Immature natural killer cell (primary cell): Measurements from ENCODE around the gene MARVELD1. TPM values are rescaled to one million over a fixed set of nuclear protein-coding genes. Genes with fewer than 3 reads are reported as not detected.
A peak's percentile ranks its signal among the peaks of the same experiment; 100 is the strongest.
"Not testable (repeated sequence)": the region's sequence is repeated elsewhere in the genome, so short reads cannot be mapped to it uniquely, and the experiment has no call there.

Experiments used
- DNase-seq, 3 donors: peaks; one replicate each; pipeline ENCODE4 v3.0.0; 2022; ENCODE audit warnings: mixed read lengths in 1 of 3
- H3K27ac Mint-ChIP-seq, 6 donors: one replicate each; pipeline ENCODE4 v1.8.0; 2020; ENCODE audit warnings: mixed read lengths in 6 of 6, mild to moderate bottlenecking in 5 of 6, inconsistent platforms in 4 of 6, moderate library complexity in 3 of 6
- H3K27me3 Mint-ChIP-seq, 3 donors: one replicate each; pipeline ENCODE4 v1.8.0; 2020 to 2021; ENCODE audit warnings: low read depth in 3 of 3, mild to moderate bottlenecking in 3 of 3, mixed read lengths in 3 of 3, moderate library complexity in 3 of 3, inconsistent platforms in 1 of 3
- H3K36me3 Mint-ChIP-seq, 3 donors: one replicate each; pipeline ENCODE4 v1.8.0; 2020; ENCODE audit warnings: mixed read lengths in 3 of 3, inconsistent platforms in 2 of 3, mild to moderate bottlenecking in 2 of 3
- H3K4me1 Mint-ChIP-seq, 2 donors: one replicate each; pipeline ENCODE4 v1.8.0; 2020; ENCODE audit warnings: inconsistent platforms in 2 of 2, mild to moderate bottlenecking in 2 of 2, mixed read lengths in 2 of 2, moderate library complexity in 1 of 2
- H3K4me3 Mint-ChIP-seq, 5 donors: one replicate each; pipeline ENCODE4 v1.8.0; 2020; ENCODE audit warnings: mild to moderate bottlenecking in 5 of 5, mixed read lengths in 5 of 5, inconsistent platforms in 3 of 5, moderate library complexity in 3 of 5
- H3K9me3 Mint-ChIP-seq, 6 donors: one replicate each; pipeline ENCODE4 v1.8.0; 2020; ENCODE audit warnings: mild to moderate bottlenecking in 6 of 6, mixed read lengths in 6 of 6, inconsistent platforms in 4 of 6, moderate library complexity in 3 of 6
- polyA plus RNA-seq, 3 donors: library from polyadenylated mRNA; unstranded; fragments of 300-500 nt; fragmentation: Illumina TruSeq; gene quantifications; one replicate each; pipeline ENCODE4 v1.2.3, GENCODE V29; 2021

The MARVELD1 gene
- polyA plus RNA-seq, result 1 to 10 TPM in 1 of 3 donors, under 1 TPM in 1, not detected in 1; 0.19 to 1.0 TPM

DNA sequence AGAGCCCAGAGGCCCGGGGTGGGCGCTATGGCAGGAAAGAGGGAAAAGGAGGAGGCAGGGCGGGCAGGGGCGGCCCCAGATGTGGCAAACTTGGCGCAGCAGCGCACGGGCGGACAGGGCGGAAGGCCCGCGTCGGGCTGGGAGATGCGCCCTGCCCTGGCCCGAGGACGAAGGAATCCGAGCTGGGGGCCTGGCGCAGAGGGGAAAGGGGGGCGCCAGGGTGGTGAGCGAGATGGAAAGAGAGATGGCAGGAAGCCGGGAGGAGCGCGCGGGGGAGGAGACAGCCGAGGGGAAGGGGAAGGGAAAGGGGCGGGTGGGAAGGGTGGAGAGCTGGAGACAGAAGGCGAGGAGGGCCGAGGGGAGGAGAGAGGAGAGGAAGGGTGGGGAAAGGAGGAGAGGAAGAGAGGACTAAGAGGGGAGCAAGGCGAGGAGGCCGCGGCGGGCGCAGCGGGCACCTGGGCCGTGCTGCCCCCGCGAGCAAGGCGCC is at the start of gene MARVELD1:
MARVELD1 (plus strand) TSS at position 392 of the 487 bp plus-strand sequence. CDS start 147 bp downstream, outside the sequence.
- peaks cover 7 to 17% (median 15%) of the 10 kb centered on the region in 3 donors for H3K27me3 Mint-ChIP-seq
- no peak for DNase-seq
- H3K9me3 Mint-ChIP-seq, result peaks cover 0 to 2% (median 0%) of the 10 kb centered on the region in 6 donors
- H3K4me1 Mint-ChIP-seq, result peaks cover 12 to 16% of the 10 kb centered on the region in 2 donors
- peaks cover 0 to 4% (median 0%) of the 10 kb centered on the region in 3 donors for H3K36me3 Mint-ChIP-seq
- H3K27ac Mint-ChIP-seq, result peak within 1 kb of the TSS in 5 of 6 donors; percentile 1 to 89 (median 81)
- H3K4me3 Mint-ChIP-seq, result peak within 1 kb of the TSS; percentile 89 to 99 (median 97)

DNA sequence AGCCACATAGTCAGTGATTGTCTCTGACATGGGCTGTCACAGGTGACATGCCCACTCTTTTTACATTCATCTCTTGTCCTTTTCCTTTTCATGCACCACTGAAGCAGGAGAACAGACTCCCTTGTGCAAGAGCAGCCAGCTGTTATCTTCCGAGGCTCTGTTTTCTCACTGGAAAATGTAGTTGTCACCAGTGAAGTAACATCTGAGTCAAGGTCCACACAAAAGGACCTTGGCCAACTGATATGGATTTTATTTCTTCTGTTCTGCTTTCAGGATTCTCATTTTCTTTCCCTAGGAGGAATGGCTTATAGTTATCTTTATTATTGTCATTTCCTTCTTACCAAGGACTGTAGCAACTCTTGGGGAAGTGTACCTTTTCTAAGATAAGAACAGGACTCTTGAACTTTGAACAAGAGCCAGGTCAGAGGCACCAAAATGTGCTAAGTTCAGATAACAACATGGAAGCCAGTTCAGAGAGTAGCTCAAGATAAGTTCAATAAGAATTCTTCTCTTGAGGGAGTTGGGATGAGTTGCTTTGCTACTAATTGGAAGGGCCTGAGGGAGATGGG is 49.2 kb upstream of the MARVELD1 start:
- H3K9me3 Mint-ChIP-seq, result no peaks in the 10 kb centered on the region
- peaks cover 0 to 3% (median 2%) of the 10 kb centered on the region in 3 donors for H3K27me3 Mint-ChIP-seq
- H3K4me1 Mint-ChIP-seq, result peaks cover 11 to 14% of the 10 kb centered on the region in 2 donors
- H3K4me3 Mint-ChIP-seq, result no peak overlapping the region
- no peak for DNase-seq
- H3K27ac Mint-ChIP-seq, result peak overlapping the region in 2 of 6 donors; percentile 23 to 37
- H3K36me3 Mint-ChIP-seq, result peaks cover 28 to 43% (median 33%) of the 10 kb centered on the region in 3 donors

DNA sequence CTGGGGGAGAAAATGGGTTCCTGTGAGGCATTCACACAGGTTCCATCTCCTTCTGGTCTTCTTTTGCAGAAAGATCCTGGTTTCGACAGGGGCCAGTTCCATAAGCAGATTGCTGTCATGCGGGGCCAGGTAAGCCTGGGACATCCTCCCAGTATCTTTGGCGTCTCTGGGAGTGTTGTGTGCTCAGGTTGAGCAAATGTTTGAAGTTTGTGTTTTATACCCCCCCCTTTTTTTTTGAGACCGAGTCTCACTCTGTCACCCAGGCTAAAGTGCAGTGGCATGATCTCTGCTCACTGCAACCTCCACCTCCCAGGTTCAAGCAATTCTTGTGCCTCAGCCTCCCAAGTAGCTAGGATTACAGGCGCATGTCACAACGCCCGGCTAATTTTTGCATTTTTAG is 46.5 kb upstream of the MARVELD1 start:
- peaks cover under 1 to 3% (median 2%) of the 10 kb centered on the region in 3 donors for H3K27me3 Mint-ChIP-seq
- H3K9me3 Mint-ChIP-seq, result no peaks in the 10 kb centered on the region
- no peak overlapping the region for H3K4me3 Mint-ChIP-seq
- DNase-seq, result no peak
- no peak overlapping the region for H3K27ac Mint-ChIP-seq
- peaks cover 11 to 12% of the 10 kb centered on the region in 2 donors for H3K4me1 Mint-ChIP-seq
- H3K36me3 Mint-ChIP-seq, result peaks cover 31 to 48% (median 38%) of the 10 kb centered on the region in 3 donors

GRCh38 chr10:97667463-97667862 is 46.1 kb upstream of the MARVELD1 start:
- H3K36me3 Mint-ChIP-seq, result peaks cover 31 to 48% (median 35%) of the 10 kb centered on the region in 3 donors
- no peak for DNase-seq
- H3K27ac Mint-ChIP-seq, result peak overlapping the region in 3 of 6 donors; percentile 1 to 56 (median 36)
- no peaks in the 10 kb centered on the region for H3K9me3 Mint-ChIP-seq
- H3K4me3 Mint-ChIP-seq, result no peak overlapping the region
- H3K4me1 Mint-ChIP-seq, result peaks cover 11 to 12% of the 10 kb centered on the region in 2 donors
- peaks cover 2 to 3% (median 3%) of the 10 kb centered on the region in 3 donors for H3K27me3 Mint-ChIP-seq

DNA sequence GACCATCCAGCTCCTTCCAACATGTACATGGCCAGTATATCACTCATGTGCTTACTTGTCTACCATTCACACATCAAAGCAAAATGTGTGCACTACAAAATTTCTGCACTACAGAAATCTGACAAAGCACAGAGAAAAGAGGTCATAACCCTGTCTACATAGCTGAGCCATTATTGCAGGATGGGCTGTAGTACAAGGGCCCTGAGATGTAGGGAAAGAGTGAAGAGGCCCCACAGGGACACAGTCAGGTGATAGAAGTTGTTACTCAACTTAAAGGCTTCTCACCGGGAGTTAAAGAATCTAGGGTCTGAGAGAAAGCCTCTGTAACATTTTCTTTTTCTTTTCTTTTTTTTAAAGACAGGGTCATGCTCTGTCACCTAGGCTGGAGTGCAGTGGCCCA is 44.0 kb upstream of the MARVELD1 start:
- peaks cover 11 to 12% of the 10 kb centered on the region in 2 donors for H3K4me1 Mint-ChIP-seq
- H3K27ac Mint-ChIP-seq, result peak overlapping the region in 3 of 6 donors; percentile 35 to 71 (median 64)
- H3K4me3 Mint-ChIP-seq, result no peak overlapping the region
- H3K9me3 Mint-ChIP-seq, result no peaks in the 10 kb centered on the region
- H3K27me3 Mint-ChIP-seq, result peaks cover 3 to 5% (median 5%) of the 10 kb centered on the region in 3 donors
- H3K36me3 Mint-ChIP-seq, result peaks cover 24 to 47% (median 24%) of the 10 kb centered on the region in 3 donors
- no peak for DNase-seq

DNA sequence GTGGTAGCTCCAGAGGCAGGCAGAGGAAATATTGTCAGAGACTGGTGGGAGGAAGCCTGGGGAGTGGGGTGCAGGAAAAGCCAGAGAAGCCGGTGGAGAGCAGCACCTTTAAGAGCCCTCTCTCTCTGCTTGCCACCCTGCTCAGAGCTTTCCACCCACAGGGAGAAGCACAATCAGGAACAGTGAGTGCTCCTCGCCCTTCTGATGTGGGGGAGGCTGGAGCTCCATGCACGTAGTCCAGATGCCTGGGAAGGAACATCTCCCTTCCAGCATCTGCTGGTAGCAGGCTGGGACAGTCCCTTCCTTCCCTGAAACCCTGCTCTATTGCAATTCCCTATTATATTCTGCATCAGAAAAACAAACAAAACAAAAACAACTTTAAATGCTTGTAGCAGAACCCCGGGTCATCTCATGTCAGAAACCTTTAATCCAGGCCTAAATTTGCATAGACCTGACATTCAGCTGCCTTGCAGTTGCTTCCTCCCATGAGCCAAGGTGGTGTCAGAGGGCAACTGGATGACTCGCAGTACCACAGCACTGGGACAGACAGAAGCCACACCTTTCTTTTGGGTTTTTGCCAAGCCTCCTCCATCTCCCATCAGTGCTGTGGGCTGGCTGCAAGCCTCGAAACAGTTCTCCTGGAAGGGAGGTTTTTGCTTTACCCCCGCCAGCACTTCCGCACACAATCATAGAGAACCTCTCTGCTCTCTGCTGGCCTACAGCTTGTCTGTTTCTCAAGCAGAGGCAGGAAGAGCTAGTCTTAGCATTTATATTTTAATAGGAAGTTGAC is 39.6 kb upstream of the MARVELD1 start:
- no peak for DNase-seq
- H3K36me3 Mint-ChIP-seq, result peaks cover 10 to 32% (median 11%) of the 10 kb centered on the region in 3 donors
- no peaks in the 10 kb centered on the region for H3K4me1 Mint-ChIP-seq
- H3K9me3 Mint-ChIP-seq, result no peaks in the 10 kb centered on the region
- peaks cover 3 to 5% (median 5%) of the 10 kb centered on the region in 3 donors for H3K27me3 Mint-ChIP-seq
- H3K4me3 Mint-ChIP-seq, result no peak overlapping the region
- H3K27ac Mint-ChIP-seq, result no peak overlapping the region

DNA sequence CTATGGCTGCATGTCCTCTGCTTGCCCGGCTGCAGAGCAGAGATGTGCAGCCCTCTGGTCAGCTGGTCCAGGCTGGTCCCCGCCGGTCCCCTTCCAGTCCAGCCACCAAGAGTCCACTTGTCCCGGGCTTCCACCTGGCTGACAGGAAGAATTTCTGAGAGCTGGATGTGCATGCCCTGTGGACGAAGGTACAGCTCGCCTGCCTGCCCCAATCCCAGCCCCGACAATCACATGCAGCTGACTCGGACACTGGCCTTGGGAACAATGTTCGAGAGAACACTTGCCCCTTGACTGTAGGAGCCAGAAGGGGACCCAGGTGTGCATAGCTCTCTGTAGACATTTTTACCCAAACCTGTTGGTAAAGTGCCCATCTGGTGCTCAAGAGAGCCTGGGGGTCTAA is 38.3 kb upstream of the MARVELD1 start:
- Mint-ChIP-seq H3K36me3 (peaks cover 10 to 28% (median 10%) of the 10 kb centered on the region in 3 donors), H3K4me1 (no peaks in the 10 kb centered on the region), H3K27ac (no peak overlapping the region), H3K9me3 (no peaks in the 10 kb centered on the region), H3K27me3 (peaks cover 3 to 5% (median 5%) of the 10 kb centered on the region in 3 donors), H3K4me3 (no peak overlapping the region)
- DNase-seq, result no peak

- no peaks in the 10 kb centered on the region for H3K9me3 Mint-ChIP-seq
- H3K4me3 Mint-ChIP-seq, result no peak overlapping the region
- DNase-seq, result peak; percentile 46 to 55 (median 48)
- H3K36me3 Mint-ChIP-seq, result peaks cover 6 to 23% (median 7%) of the 10 kb centered on the region in 3 donors
- peak overlapping the region in 4 of 6 donors; percentile 59 to 69 (median 67) for H3K27ac Mint-ChIP-seq
- no peaks in the 10 kb centered on the region for H3K4me1 Mint-ChIP-seq
- H3K27me3 Mint-ChIP-seq, result peaks cover 3 to 5% (median 5%) of the 10 kb centered on the region in 3 donors
Observed at GRCh38 chr10:97676770-97677581, 36.6 kb upstream of the MARVELD1 start.

DNA sequence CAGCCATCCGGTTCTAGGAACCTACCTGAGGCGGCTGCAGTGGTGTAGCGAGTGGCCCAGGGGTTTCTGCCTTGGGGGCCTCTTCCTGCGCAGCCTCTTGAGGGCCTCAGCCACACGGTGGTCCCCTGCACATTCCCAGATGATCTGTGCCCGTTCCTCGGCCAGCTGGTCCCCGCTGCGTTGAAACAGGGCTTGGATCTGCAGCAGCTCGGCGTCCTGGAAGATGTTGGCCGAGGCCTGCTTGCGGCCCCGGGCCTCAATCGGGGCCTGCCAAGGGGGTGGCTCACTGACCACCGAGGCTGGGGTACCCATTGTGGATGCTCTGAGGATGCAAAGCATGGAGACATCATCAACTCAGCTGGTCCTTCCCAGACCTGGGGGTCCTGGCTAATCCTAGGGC is 33.9 kb upstream of the MARVELD1 start:
- Mint-ChIP-seq H3K9me3 (no peaks in the 10 kb centered on the region), H3K36me3 (peaks cover 0 to 7% (median 3%) of the 10 kb centered on the region in 3 donors), H3K4me3 (no peak overlapping the region), H3K27ac (no peak overlapping the region), H3K27me3 (peaks cover 0 to 6% (median 2%) of the 10 kb centered on the region in 3 donors), H3K4me1 (no peaks in the 10 kb centered on the region)
- no peak for DNase-seq

DNA sequence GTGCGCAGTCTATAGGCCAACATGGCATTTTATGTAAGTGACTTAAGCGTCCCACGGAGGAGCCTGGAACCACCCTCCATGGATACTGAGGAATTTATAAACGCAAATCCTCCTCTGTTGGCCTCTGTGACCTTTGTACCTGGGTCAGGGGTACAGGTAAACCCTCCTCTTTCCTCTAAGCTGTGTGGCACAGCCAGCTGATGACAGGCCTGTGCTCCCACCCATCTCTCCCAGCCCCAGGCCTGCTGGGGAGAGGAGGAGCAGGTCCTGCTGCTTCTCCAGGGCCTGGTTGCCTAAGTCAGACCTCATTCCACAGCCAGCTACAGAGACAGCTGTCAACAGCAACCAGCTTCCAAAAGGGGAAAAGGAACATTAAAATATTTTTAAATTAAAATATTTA is 31.5 kb upstream of the MARVELD1 start:
- Mint-ChIP-seq H3K4me3 (no peak overlapping the region), H3K27me3 (peaks cover 0 to 6% (median 2%) of the 10 kb centered on the region in 3 donors), H3K27ac (no peak overlapping the region), H3K9me3 (no peaks in the 10 kb centered on the region), H3K4me1 (peaks cover 9 to 15% of the 10 kb centered on the region in 2 donors), H3K36me3 (no peaks in the 10 kb centered on the region)
- no peak for DNase-seq

DNA sequence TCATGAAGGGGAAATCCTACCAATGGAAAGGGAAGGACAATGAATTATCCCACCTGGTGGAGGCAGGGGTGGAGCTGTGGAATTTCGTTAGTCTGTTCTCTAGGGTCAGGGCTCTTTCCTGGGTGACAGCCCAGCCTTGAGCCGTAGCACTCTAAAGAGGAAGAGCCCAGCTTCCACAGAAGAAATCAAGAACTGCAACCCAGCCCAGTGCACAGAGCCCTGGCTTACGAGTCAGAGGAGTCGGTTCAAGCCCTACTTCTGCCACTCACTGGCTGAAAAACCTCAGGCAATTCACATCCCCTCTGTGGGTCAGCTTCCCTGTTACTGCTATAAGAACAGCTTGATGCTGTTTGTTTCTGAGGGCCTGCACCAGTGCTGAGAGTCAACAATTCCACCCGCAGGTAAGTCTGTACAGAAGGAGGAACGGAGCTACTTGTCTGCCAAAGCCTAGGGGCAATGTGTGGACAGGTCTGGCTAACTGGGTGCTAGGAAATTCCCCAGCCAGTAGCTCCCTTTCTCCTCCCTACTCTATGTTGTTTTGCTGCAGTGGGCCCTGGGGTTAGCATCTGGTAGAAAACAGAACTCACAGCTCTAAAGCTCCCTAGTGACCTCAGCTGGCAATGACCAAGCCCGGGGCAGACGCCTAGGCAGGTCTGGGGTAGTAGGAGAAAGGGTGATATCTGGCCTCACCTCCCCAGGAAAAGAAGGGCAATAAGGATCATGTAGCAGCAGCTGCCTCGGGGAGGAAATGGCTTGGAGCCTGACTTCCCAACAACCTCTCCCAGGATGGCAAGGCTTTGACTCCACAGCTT is 29.8 kb upstream of the MARVELD1 start:
- H3K9me3 Mint-ChIP-seq, result no peaks in the 10 kb centered on the region
- DNase-seq, result no peak
- H3K4me1 Mint-ChIP-seq, result peaks cover 20 to 27% of the 10 kb centered on the region in 2 donors
- no peak overlapping the region for H3K4me3 Mint-ChIP-seq
- no peaks in the 10 kb centered on the region for H3K36me3 Mint-ChIP-seq
- peaks cover 0 to 9% (median 0%) of the 10 kb centered on the region in 3 donors for H3K27me3 Mint-ChIP-seq
- H3K27ac Mint-ChIP-seq, result no peak overlapping the region

DNA sequence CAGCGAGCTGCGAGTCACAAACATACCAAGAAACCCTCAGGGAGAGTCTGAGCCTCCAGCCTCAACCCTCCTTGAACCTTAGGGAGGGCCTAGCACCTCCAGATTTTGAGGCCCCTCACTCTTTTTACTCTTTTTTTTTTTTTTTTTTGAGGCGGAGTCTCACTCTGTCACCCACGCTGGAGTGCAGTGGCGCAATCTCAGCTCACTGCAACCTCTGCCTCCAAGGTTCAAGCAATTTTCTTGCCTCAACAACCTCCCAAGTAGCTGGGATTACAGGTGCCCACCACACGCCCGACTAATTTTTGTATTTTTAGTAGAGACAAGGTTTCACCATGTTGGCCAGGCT is 29.2 kb upstream of the MARVELD1 start:
- H3K9me3 Mint-ChIP-seq, H3K36me3 Mint-ChIP-seq, H3K4me3 Mint-ChIP-seq, H3K27me3 Mint-ChIP-seq, H3K27ac Mint-ChIP-seq, DNase-seq: not testable (repeated sequence)
- peaks cover 20 to 27% of the 10 kb centered on the region in 2 donors for H3K4me1 Mint-ChIP-seq
